Measurements from ENCODE around the gene PDPR. TPM values are rescaled to one million over a fixed set of nuclear protein-coding genes. Genes with fewer than 3 reads are reported as not detected.
"Not testable (repeated sequence)": the region's sequence is repeated elsewhere in the genome, so short reads cannot be mapped to it uniquely, and the experiment has no call there.

The PDPR gene
- 10 to 100 TPM; 25.4 to 50.2 (median 36.0) TPM for polyA plus RNA-seq (ENCODE audit: insufficient read length in 3 of 3)

DNA sequence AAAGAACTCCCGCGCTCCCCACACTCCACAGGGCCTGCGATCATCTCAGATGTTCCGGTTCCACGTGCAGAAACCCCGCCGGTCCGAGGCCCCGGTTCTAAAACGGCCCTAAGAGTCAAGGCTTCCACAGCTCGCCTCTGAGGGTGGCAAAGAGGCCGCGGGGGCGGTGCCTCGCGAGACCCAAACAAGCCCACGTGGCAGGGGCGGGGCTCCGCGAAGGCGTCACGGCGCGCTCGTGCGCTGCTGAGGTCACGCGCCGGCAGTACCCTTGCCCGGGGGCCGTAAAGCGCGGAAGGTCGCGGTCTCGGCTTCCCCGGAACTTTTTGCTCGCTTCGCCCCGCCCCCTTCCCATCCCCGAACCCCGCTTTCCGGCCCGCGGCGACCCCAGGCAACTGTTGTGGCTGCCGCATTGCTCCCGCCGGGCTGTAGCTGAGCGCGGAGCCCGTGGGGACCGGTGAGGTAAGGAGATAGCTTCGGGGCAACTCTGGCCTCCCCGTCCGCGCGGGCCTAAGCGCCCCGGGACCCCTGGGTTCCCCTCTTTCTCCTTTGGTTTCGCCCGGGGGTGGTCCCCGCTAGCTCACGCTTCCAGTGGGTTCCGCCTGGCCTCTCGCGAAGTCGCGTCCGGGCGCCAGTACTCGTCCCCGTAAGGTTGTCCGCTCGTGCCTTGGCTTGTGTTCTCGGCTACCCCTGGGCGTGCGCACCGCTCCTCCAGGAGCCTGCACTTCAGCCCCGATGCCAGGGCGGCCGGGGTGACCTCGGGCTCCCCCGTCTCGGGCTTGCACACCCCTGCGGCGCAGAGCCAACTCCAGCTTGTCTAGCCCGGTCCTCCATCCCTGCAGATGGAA lies at the start of gene PDPR:
Gene PDPR, plus strand, starts transcription at position 351 of the 845 bp plus-strand sequence. CDS start 6,161 bp downstream, outside the sequence.
- peak; percentile 48 to 70 (median 62) for DNase-seq (ENCODE audit: low read depth in 3 of 3, low spot score in 2 of 3)

DNA sequence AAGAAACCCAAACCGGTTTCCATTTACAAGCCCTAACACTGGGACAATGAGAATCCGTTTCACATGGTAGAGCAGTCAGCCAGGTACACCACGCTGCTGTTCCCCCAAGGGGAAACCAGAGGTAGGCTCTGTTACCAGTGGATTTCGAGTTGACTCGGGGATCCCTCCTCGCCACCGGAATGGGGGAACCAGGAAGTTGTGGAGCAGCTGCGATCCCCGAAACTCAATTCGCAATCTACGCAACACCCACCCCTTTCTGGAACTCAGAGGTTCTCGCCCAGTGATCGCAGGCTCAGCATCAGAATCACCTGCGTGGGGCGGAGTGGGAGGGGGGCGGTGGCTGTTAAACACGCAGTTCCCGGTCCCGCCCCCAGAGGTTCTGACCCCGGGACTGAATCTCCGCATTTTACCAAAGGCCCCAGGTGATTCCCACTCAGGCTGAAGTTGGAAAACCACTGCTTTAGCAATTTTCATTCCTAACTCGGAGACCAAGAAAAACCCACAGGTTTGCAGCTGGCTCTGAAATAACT lies 49.2 kb upstream of the PDPR start:
- DNase-seq (ENCODE audit: low read depth in 3 of 3, low spot score in 2 of 3): peak; percentile 5 to 19 (median 9)

DNA sequence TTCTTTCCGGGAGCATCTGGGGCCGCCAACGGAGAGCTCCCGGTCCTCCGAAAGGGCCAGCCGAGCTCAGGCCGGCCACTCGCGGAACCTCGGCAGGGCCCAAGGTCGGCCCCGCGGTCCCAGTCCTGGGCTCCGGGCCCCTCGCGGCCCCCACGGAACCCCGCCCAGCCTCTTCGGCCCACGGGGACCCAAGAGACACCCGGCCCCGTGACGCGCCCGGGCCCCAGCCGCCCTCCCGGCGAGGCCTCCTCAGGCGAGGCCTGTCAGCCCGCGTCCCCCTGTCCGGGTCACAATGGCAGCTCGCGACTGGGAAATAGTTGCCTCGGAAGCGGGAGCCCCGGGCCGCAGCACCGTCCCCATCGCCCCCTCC lies 48.8 kb upstream of the PDPR start:
- DNase-seq (ENCODE audit: low read depth in 3 of 3, low spot score in 2 of 3): not testable (repeated sequence)

DNA sequence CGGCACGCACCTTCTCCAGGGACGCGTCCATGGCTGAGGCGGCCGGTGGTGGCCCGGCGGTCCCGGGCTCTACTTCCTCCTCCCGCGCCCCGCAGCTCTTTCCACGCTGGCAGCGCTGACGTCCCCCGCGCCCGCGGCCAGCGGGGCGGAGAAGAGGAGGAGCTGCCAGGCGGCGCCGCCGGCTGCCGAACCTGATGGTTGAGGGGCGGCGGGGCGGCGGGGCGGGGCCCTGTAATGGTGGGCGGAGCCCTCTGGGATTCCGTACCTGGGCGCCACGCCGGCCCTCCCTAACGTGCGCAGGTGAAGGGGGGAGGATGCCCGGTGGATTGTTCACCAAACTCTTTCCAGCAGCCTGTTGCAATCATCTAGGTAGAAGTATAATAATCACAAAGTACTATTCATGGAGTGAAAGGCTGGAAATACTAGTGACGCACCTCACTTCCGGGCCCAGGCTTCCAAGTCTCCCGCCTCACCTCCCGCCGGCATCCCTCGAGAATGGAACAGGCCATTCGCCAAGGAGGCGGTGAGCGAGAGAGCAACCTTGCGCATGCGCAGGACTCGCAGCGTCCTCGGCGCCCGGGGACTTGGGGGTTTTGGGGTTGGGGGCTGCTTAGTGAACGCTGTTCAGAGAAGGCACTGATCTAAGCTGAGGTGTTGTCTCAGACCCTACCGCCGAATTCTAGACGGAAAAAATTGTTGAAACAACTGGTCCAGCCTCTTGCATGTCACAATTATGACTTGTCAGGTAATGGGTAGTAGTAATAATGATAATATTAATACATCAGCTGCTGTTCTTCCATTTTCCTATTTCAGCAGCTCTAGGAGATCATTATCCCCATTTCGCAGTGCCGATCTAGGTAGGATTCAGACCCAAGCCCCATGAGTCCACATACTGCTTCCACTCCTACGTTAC lies 48.1 kb upstream of the PDPR start:
- DNase-seq (ENCODE audit: low read depth in 3 of 3, low spot score in 2 of 3): peak; percentile 36 to 64 (median 52)

DNA sequence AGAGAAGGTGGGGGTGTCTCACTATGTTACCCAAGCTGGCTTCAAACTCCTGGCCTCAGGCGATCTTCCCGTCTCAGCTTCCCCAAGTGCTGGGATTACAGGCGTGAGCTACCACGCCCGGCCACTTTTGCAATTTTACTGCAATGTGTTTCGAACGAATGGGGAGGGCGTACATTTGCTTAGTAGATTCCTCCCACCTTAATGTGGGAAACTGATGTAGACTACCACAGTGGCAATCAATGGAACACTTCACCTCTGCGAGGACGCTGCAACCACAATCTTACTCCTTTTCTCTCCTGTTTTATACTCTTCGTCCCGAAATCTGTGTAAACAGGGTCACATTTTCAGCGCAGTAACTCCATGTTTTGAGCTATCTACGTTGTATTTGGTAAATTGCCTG lies 47.4 kb upstream of the PDPR start:
- DNase-seq (ENCODE audit: low read depth in 3 of 3, low spot score in 2 of 3): not testable (repeated sequence)

DNA sequence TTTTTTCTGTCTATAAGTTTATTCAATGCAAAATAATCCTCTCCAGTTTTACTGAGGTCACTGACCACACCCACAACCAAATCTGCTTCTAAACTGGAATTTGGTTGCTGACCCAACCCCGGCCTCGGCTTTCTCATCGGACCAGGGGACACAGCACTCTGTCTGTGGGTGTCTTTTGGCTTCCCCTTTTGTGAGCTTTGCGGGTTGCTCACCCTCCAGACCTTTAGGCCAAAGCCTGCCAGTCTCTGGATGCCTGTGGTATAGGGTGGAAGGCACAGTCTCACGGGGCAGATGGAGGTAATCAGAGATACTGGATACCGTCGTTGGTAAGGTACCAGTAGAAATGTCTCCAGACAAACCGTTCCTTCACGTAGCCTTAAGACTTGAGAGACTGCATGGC lies 35.1 kb upstream of the PDPR start:
- DNase-seq (ENCODE audit: low read depth in 3 of 3, low spot score in 2 of 3): not testable (repeated sequence)

DNA sequence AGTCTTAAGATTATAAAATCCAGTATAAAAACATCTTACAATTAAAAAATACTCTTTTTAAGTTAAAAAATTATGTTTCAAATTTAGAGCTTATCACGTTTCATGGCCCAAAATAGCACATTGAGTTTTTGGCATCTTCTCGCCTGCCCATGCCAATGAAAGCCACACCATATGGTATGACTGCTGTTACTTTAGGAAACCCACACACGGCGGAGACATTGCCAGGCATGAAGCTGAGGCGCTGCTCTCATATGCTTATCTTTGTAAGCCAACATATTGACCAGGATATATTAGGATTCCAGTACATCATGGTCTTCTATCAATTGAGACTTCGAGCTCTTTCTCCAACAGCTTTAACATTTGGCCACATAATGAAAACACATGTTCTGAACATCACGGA lies 32.9 kb upstream of the PDPR start:
- not testable (repeated sequence) for DNase-seq (ENCODE audit: low read depth in 3 of 3, low spot score in 2 of 3)

DNA sequence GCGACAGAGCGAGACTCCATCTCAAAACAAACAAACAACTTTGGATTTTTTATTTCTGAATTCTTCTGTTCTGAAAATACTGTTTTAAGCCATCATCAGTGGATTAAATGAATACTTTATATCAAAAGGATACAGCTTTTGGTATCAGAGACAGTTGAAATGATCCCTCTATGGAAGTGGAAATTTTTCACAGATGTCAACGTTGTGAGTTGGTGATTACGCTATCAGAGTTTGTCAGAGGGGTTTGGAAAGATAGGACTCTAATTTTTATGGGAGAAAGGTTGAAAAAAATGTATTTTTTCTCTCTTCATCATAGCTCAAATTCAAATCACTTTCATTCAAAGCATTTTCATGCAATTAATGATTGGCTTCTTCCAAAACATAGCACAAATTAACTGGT lies 30.2 kb upstream of the PDPR start:
- not testable (repeated sequence) for DNase-seq (ENCODE audit: low read depth in 3 of 3, low spot score in 2 of 3)

DNA sequence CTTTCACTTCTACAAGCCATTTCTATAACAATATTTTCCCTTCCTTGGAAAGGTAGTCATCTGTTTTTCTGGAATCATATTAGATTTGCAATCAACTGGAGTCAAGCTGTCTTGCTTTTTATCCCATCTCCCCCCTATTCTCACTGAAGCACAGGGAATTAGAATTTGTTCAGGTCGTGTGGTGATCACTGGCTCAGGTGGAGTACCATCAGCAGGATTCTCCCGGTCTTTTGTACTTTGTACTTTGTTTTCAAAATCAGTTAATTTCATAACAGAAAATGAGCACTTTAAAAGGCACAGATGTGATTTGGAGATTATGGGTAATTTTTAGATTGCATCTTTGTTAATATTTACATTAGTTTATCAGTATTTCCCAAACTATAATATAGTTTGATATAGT lies 26.0 kb upstream of the PDPR start:
- DNase-seq (ENCODE audit: low read depth in 3 of 3, low spot score in 2 of 3): not testable (repeated sequence)

DNA sequence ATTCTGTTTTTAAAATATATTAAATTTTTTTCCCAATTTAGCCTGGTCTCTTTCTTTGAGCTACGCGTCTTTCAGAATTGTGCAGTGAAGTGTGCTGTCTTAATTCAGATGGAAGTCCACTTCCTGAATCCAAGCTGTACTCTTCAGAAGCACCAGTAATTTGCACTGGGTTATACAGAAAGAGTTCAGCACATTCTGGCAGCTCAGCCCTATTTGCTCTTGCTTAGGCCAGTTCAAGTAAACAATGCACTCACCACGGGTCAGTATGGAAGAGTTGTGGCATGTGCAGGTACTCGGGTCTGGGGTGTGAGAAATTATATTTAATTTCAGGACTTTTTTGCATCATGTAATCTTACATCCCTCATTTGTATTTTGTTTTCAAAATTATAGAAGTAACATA lies 25.3 kb upstream of the PDPR start:
- not testable (repeated sequence) for DNase-seq (ENCODE audit: low read depth in 3 of 3, low spot score in 2 of 3)

DNA sequence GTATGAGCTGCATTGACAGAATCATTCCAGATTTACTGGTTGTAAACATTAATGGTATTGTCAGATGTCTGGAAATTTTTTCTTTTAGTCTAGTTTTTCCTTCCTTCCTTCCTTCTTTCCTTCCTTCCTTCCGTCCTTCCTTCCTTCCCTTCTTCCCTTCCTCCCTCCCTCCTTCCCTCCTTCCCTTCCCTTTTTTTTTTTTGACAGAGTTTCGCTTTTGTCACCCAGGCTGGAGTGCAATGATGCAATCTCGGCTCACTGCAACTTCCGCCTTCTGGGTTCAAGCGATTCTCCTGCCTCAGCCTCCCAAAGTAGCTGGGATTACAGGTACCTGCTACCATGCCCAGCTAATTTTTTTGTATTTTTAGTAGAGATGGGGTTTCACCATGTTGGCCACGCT lies 24.8 kb upstream of the PDPR start:
- not testable (repeated sequence) for DNase-seq (ENCODE audit: low read depth in 3 of 3, low spot score in 2 of 3)

DNA sequence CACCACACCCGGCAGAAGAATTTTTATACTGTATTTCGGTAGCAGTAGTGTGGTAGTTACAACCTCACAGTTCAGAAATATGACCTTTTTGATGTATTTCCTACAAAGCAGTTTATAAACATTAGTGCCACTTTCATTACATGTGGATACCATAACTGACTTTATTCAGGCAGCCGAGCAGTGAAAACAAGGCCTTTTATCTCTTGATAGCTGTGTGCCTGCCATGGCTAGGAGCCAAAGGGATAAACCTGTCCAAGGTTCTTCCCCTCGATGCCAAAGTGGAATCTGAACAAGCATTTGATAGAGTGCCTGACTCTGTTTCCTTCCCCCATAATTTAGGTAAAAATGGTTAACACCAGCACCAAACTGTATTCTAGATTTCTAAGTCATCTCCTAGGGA lies 23.0 kb upstream of the PDPR start:
- DNase-seq (ENCODE audit: low read depth in 3 of 3, low spot score in 2 of 3): not testable (repeated sequence)

DNA sequence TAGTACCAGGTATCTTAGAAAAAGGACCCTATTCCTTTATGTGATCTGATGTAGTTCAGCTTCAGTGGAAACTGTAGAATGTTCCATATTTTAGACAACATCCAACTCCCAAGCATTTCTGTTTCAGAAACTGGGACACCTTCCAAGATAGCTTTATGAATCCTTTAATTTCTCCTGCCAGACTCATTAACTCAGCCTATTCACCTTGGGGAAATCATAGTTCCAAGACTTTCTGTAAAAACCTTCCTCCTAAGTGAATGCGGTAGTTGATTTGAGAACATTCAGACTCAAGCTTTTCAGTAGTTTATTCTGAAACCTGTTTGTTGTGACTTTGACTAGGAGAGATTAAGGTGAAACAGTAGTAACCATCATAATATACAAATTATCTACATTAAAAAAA lies 20.0 kb upstream of the PDPR start:
- DNase-seq (ENCODE audit: low read depth in 3 of 3, low spot score in 2 of 3): not testable (repeated sequence)

DNA sequence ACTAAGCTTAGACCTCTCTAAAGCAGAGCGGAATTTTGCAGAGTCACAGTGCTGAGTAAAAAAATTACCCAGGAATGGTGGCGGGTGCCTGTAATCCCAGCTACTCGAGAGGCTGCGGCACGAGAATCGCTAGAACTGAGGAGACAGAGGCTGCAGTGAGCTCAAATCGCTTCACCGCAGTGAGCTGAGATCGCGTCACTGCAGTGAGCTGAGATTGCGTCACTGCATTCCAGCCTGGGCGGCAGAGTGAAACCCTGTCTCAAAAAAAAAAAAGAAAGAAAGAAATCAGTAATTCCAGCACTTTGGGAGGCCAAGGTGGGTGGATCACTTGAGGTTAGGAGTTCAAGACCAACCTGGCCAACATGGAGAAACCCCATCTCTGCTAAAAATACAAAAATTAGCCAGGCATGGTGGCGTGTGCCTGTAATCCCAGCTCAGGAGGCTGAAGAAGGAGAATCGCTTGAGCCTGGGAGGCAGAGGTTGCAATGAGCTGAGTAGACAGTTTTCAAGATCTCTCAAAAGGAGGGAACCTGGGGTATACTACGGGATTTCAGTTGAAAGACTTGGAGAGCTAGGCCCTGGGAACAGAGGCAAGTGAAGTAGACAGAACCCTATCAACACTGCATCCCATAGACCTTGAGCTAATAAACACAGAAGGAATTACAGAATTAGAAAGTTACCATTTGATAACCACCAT lies 4.4 kb upstream of the PDPR start:
- DNase-seq (ENCODE audit: low read depth in 3 of 3, low spot score in 2 of 3): not testable (repeated sequence)

DNA sequence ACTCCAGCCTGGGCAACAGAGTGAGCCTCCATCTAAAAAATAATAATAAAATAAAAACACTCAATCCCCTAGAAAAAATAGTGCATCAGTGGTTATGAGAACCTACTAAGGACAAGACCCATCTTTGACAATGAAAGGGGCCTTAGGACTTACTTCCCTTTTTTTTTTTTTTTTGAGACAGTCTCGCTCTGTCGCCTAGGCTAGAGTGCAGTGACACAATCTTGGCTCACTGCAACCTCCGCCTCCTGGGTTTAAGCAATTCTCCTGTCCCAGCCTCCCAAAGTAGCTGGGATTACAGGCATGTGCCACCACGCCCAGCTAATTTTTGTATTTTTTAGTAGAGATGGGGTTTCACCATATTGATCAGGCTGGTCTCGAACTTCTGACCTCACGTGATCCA lies 2.0 kb upstream of the PDPR start:
- DNase-seq (ENCODE audit: low read depth in 3 of 3, low spot score in 2 of 3): not testable (repeated sequence)

DNA sequence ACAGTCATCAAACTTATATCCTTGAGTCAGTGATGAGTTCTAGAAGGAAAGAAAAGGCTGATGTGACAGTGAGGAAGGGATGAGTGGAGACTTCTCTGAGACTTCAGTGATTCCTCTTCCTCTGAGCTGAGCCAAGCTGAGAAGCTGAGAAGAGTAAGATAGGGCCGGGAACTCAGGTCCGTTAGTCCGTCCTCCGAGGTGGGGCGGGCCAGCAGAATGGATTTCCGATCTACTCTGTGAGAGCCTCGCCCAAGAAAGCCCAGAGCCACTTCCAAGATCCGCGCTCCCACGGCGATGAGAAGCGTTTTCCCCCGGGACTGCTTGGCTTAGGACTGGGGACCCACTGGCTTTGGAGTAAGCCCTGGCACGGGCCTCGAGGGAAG lies 542 bp upstream of the PDPR start:
- not testable (repeated sequence) for DNase-seq (ENCODE audit: low read depth in 3 of 3, low spot score in 2 of 3)

DNA sequence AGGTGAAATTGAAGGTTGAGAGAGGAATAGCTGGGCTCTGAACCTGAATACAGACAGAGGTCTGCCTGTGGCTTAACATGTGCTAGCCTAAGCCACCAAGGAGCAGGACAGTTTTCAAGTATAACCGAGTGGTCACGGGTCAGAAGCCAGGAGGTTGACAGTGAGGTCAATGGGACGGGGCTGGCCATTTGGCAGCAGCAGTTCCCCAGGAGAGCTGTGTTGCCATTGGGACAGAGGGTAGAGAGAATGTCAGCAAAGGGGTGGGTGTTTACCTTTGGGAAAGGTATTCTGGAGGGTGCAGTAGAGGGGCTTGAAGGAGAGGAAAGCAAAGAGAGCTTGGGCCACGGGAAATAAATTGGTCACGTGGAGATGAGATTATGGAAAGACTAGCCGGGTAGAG lies 4.2 kb downstream of the PDPR start:
- not testable (repeated sequence) for DNase-seq (ENCODE audit: low read depth in 3 of 3, low spot score in 2 of 3)

DNA sequence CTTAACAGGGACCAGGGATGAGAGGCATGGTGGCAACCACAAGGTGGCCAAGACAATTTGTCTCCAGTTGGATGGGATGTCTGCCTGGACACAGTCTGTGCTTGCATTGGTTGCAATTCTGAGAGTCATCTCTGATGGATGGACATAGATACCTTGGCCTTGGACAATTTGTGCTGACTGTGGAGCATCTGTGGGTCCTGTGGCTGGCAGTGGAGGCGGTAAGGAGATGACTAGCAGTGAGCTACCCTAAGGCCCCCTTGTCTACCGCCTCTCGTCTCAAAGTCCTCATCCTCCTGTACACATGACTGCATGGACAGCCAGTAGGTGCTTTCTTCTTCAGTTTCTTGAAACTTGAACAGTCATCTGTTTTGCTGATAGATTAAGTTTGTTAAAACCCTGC lies 4.6 kb downstream of the PDPR start:
- not testable (repeated sequence) for DNase-seq (ENCODE audit: low read depth in 3 of 3, low spot score in 2 of 3)

DNA sequence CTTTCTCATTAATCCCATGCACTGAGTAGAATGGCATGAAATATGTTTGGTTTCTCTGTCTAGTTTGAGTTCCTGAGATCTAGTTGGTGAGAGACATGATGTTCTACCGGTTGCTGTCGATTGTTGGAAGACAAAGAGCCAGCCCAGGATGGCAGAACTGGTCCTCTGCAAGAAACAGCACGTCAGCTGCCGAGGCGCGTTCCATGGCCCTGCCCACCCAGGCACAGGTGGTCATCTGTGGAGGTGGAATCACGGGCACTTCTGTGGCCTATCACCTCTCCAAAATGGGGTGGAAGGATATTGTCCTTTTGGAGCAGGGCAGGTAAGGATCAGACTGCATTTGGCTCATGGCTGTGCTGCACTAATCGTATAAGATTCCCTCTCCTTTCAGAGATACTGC lies 6.3 kb downstream of the PDPR start:
- DNase-seq (ENCODE audit: low read depth in 3 of 3, low spot score in 2 of 3): not testable (repeated sequence)

DNA sequence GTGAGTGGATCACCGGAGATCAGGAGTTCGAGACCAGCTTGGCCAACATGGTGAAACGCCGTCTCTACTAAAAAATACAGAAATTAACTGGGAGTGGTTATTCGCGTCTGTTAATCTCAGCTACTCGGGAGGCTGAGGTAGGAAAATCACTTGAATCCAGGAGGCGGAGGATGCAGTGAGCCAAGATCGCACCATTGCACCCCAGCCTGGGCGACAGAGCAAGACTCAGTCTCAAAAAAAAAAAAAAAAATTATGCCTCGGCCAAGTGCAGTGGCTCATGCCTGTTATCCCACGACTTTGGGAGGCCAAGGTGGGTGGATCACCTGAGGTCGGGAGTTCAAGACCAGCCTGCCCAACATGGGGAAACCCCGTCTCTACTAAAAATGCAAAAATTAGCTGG lies 9.7 kb downstream of the PDPR start:
- not testable (repeated sequence) for DNase-seq (ENCODE audit: low read depth in 3 of 3, low spot score in 2 of 3)

DNA sequence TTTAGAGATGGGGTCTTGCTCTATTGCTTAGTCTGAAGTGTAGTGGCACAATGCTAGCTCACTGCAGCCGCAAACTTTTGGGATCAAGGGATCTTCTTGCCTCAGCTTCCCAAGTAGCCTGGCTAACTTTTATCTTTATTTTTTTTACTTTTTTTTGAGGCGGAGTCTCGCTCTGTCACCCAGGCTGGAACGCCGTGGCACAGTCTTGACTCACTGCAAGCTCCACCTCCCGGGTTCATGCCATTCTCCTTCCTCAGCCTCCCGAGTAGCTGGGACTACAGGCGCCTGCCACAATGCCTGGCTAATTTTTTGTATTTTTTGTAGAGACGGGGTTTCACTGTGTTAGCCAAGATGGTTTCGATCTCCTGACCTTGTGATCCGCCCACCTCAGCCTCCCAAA lies 12.1 kb downstream of the PDPR start:
- not testable (repeated sequence) for DNase-seq (ENCODE audit: low read depth in 3 of 3, low spot score in 2 of 3)
